Tibial nerve (tissue), 4 donors: ENCODE measurements around the gene NSUN6. TPM values are rescaled to one million over a fixed set of nuclear protein-coding genes. Genes with fewer than 3 reads are reported as not detected.

Experiments used
- DNase-seq, 2 donors: peaks; one replicate each; pipeline ENCODE4 v3.0.0-alpha.2; 2019; ENCODE audit warnings: low spot score in 2 of 2
- H3K27ac ChIP-seq, 4 donors: fragments of 200-600 bp; sonication (generic) in 3 of 4; one replicate each; pipeline ENCODE4 v1.5.1; 2017 to 2019; ENCODE audit warnings: mild to moderate bottlenecking in 1 of 4
- H3K27me3 ChIP-seq, 2 donors: fragments of 200-600 bp; sonication (generic) in 1 of 2; one replicate each; pipeline versions ENCODE4 v1.5.1 to v1.6.0; 2017 to 2019
- H3K36me3 ChIP-seq, 3 donors: fragments of 200-600 bp; sonication (generic); one replicate each; pipeline ENCODE4 v1.5.1; 2018 to 2019
- H3K4me1 ChIP-seq, 4 donors: fragments of 200-600 bp; sonication (generic) in 3 of 4; one replicate each; pipeline ENCODE4 v1.5.1; 2017 to 2019
- H3K4me3 ChIP-seq, 4 donors: fragments of 200-600 bp; sonication (generic) in 3 of 4; one replicate each; pipeline ENCODE4 v1.5.1; 2017 to 2019; ENCODE audit warnings: mild to moderate bottlenecking in 1 of 4, moderate library complexity in 1 of 4
- H3K9me3 ChIP-seq, 4 donors: fragments of 200-600 bp; sonication (generic) in 3 of 4; one replicate each; pipeline ENCODE4 v1.5.1; 2017 to 2019
- EP300 ChIP-seq, 2 donors: sonication (generic); formaldehyde crosslinking; IDR thresholded peaks; one replicate each; pipeline ENCODE4 v1.6.1; 2017; ENCODE audit warnings: antibody characterized with exemption in 2 of 2, mild to moderate bottlenecking in 1 of 2
- POLR2A ChIP-seq, 2 donors: fragments of 450-650 bp; IDR thresholded peaks; one replicate each; pipeline ENCODE4 v1.6.1; 2017; ENCODE audit warnings: antibody characterized with exemption in 2 of 2, mild to moderate bottlenecking in 2 of 2, moderate library complexity in 2 of 2
- WGBS, 2 donors: methylation state at CpG; one replicate each; pipeline ENCODE4 v1.1.5; 2018; 5-methylcytosine and 5-hydroxymethylcytosine counted together
- total RNA-seq, 4 donors: library from RNA; depleted of rRNA; stranded (reverse); fragments of >200 nt; gene quantifications; one replicate each; pipeline ENCODE4 v1.1.0, GENCODE V29; 2016
- TF ChIP-seq, protein P1 (sequence below), 5 experiments: fragments of 200-600 bp in 3 of 5; fragments of 450-650 bp in 2 of 5; sonication (generic) in 3 of 5; IDR thresholded peaks; one replicate each; pipeline ENCODE4 v1.5.1; 2016 to 2019; ENCODE audit warnings: antibody characterized with exemption in 5 of 5, mild to moderate bottlenecking in 3 of 5, moderate library complexity in 2 of 5

Gene NSUN6
- total RNA-seq, 4 donors from 2014 or later, result 15.6 to 30.6 (median 24.7) TPM

DNA sequence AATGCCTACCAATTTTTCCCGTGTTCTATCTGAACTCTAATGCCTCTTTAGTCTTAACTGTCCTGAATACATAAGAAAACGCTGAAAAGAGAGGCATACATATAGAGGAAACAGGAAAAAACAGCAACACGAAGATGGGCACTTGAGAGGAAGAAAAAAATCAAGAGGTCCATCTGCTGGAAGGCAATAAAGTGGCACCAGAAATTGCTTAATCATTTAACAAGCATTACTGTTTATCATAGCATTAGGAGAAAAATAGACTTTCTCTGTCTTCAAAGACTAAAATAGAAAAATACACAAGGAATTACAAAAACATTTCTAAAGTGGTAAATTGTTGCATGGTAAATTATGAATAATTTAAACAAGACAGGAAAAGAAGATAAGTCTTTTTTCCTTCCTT is 35.0 kb downstream of the NSUN6 start:
- Histone ChIP-seq H3K9me3 (no peaks in the 10 kb centered on the region), H3K36me3 (peaks cover 0 to 31% (median 0%) of the 10 kb centered on the region in 3 donors), H3K4me1 (no peaks in the 10 kb centered on the region), H3K27ac (no peak overlapping the region), H3K27me3 (no peaks in the 10 kb centered on the region), H3K4me3 (no peak overlapping the region)
- 68 to 72% methylated on average over 3 of the region's 3 CpGs for WGBS, 2 donors
- DNase-seq, result no peak
- TF ChIP-seq, protein P1, sequence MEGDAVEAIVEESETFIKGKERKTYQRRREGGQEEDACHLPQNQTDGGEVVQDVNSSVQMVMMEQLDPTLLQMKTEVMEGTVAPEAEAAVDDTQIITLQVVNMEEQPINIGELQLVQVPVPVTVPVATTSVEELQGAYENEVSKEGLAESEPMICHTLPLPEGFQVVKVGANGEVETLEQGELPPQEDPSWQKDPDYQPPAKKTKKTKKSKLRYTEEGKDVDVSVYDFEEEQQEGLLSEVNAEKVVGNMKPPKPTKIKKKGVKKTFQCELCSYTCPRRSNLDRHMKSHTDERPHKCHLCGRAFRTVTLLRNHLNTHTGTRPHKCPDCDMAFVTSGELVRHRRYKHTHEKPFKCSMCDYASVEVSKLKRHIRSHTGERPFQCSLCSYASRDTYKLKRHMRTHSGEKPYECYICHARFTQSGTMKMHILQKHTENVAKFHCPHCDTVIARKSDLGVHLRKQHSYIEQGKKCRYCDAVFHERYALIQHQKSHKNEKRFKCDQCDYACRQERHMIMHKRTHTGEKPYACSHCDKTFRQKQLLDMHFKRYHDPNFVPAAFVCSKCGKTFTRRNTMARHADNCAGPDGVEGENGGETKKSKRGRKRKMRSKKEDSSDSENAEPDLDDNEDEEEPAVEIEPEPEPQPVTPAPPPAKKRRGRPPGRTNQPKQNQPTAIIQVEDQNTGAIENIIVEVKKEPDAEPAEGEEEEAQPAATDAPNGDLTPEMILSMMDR (IDR thresholded peaks at IDR 0.05), result no peak
- no peak for TF ChIP-seq EP300 (IDR thresholded peaks at IDR 0.05)
- TF ChIP-seq POLR2A (IDR thresholded peaks at IDR 0.05), result no peak

DNA sequence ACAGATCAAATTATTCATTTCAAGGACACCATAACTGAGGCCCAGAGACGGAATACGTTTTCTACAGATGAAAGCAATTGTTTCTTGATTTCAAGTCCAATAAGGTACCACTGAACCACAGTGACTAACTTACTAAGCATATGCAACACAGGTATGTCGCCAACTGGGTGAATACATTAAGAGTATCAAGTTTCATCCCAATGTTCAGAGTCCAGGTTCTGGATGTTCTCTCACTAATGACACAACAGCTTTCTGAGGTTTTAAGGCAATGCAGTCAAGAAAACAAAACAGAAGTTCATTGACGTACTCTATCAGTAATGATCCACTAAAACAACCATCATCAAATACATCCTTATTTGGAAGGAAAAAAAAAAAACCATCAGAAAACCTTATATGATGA is 35.8 kb downstream of the NSUN6 start:
- no peak for TF ChIP-seq EP300 (IDR thresholded peaks at IDR 0.05)
- no peak for TF ChIP-seq POLR2A (IDR thresholded peaks at IDR 0.05)
- TF ChIP-seq, protein P1 (IDR thresholded peaks at IDR 0.05), result no peak
- H3K9me3 ChIP-seq, result no peaks in the 10 kb centered on the region

DNA sequence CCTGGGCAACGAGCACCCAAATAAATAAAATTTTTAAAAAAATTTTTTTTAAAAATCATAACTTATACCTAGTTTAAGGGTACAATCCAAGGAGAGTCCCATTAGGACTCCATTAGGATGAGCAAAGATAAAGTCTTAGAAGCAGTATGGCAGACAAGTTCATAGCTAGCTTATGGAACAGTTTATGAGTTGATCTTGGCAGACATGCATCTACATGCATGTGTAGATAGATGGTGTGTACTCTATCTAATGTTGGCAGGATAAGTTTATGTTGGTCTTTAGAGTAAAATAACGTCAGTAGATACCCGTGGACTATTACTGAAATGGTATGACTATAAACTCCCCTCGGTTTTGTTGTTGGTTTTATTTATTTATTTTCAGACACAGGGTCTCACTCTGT is 40.2 kb downstream of the NSUN6 start:
- no peaks in the 10 kb centered on the region for H3K27me3 ChIP-seq
- peak overlapping the region in 1 of 4 donors; percentile 32 for H3K27ac ChIP-seq
- no peak for DNase-seq
- H3K36me3 ChIP-seq, result peaks cover 0 to 22% (median 0%) of the 10 kb centered on the region in 3 donors
- H3K4me1 ChIP-seq, result peaks cover 0 to 6% (median 0%) of the 10 kb centered on the region in 4 donors
- H3K4me3 ChIP-seq, result no peak overlapping the region
- 93 to 95% methylated on average over 4 of the region's 4 CpGs for WGBS, 2 donors
- no peak for TF ChIP-seq EP300 (IDR thresholded peaks at IDR 0.05)
- no peak for TF ChIP-seq POLR2A (IDR thresholded peaks at IDR 0.05)
- no peaks in the 10 kb centered on the region for H3K9me3 ChIP-seq

More for the DNA sequence above, 35.8 kb downstream of the NSUN6 start:
- Histone ChIP-seq H3K4me3 (no peak overlapping the region), H3K27me3 (no peaks in the 10 kb centered on the region), H3K36me3 (peaks cover 0 to 26% (median 0%) of the 10 kb centered on the region in 3 donors), H3K4me1 (no peaks in the 10 kb centered on the region), H3K27ac (no peak overlapping the region)
- WGBS, 2 donors, result 91 to 95% methylated on average over 4 of the region's 4 CpGs
- DNase-seq, result no peak

DNA sequence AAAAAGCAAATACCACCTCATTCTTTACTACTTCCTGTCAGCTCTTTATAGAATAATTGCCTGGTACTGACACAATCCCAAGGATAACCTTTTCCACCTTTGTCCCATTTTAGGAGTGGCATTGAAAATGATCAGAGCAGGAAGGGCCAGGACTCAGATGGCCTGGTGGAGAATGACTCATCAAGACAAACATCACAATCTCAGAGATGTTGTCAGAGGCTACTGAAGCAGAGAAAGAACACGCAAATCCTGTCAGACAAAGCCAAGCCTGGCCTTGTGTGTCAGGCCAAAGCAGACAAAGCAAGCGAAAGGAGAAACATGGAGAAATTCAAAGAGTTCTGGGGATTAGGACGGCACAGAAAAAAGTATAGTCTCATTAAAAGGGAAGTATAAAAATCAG is 40.9 kb downstream of the NSUN6 start:
- Histone ChIP-seq H3K36me3 (peaks cover 0 to 22% (median 0%) of the 10 kb centered on the region in 3 donors), H3K9me3 (no peaks in the 10 kb centered on the region), H3K4me1 (peaks cover 0 to 6% (median 0%) of the 10 kb centered on the region in 4 donors), H3K27me3 (no peaks in the 10 kb centered on the region), H3K4me3 (no peak overlapping the region), H3K27ac (peak overlapping the region in 2 of 4 donors; percentile 25 to 32)
- 83 to 88% methylated on average over 3 of the region's 3 CpGs for WGBS, 2 donors
- no peak for DNase-seq
- TF ChIP-seq EP300 (IDR thresholded peaks at IDR 0.05) (peak in 1 of 2 donors; percentile 32), POLR2A (IDR thresholded peaks at IDR 0.05) (no peak)
- TF ChIP-seq, protein P1 (IDR thresholded peaks at IDR 0.05), result no peak

DNA sequence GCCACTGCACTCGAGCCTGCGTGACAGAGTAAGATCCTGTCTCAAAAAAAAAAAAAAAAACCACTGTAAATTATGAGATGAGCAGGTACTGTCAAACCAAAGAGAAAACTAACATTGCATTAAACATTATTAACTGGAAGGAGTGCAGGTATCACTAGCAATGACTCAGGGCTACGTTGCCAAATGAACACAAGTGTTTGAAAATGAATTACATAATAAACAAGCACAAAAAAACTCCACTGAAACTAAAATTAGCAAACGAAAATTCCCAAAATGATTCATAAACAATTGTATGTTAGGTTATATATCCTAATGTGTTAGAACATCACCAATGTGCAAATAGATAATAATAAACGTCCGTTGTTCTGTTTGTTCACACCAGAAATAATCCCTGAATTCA is 42.8 kb downstream of the NSUN6 start:
- H3K27ac ChIP-seq, result no peak overlapping the region
- H3K4me3 ChIP-seq, result no peak overlapping the region
- H3K36me3 ChIP-seq, result peaks cover 0 to 22% (median 0%) of the 10 kb centered on the region in 3 donors
- no peaks in the 10 kb centered on the region for H3K27me3 ChIP-seq
- H3K9me3 ChIP-seq, result no peaks in the 10 kb centered on the region
- no peak for TF ChIP-seq EP300 (IDR thresholded peaks at IDR 0.05)
- TF ChIP-seq, protein P1 (IDR thresholded peaks at IDR 0.05), result no peak
- TF ChIP-seq POLR2A (IDR thresholded peaks at IDR 0.05), result no peak
- 88 to 94% methylated on average over 6 of the region's 6 CpGs for WGBS, 2 donors
- DNase-seq, result no peak
- peaks cover 0 to 6% (median 0%) of the 10 kb centered on the region in 4 donors for H3K4me1 ChIP-seq
